Activated T-cell treated with anti-CD3 and anti-CD28 coated beads, Interleukin-2, amount 50 U/mL, for 4 hours (primary cell): ENCODE measurements around the gene DOK6. TPM values are rescaled to one million over a fixed set of nuclear protein-coding genes. Genes with fewer than 3 reads are reported as not detected.
"Not testable (repeated sequence)": the region's sequence is repeated elsewhere in the genome, so short reads cannot be mapped to it uniquely, and the experiment has no call there.

Experiments
- ATAC-seq, 2 donors: fragments of 200-7000 bp; cut with Tn5 transposase; one replicate each; pipeline ENCODE4 v1.10.0; 2021
- DNase-seq: peaks from one replicate; pipeline ENCODE4 v3.0.0-alpha.2; 2020
- H3K27me3 Mint-ChIP-seq: one replicate; pipeline ENCODE4 v1.8.0; 2021; ENCODE audit warnings: low read depth, mixed read lengths
- H3K36me3 Mint-ChIP-seq: one replicate; pipeline ENCODE4 v1.8.0; 2022; ENCODE audit warnings: mixed read lengths; ENCODE audit not compliant: insufficient read depth
- H3K4me1 Mint-ChIP-seq: one replicate; pipeline ENCODE4 v1.8.0; 2021; ENCODE audit warnings: low read depth, mixed read lengths
- H3K4me3 Mint-ChIP-seq: one replicate; pipeline ENCODE4 v1.8.0; 2021; ENCODE audit warnings: mild to moderate bottlenecking, moderate library complexity, mixed read lengths
- H3K9me3 Mint-ChIP-seq: one replicate; pipeline ENCODE4 v1.8.0; 2021; ENCODE audit warnings: mixed read lengths
- total RNA-seq, 3 donors: library from RNA; stranded (reverse); gene quantifications; one replicate each; pipeline ENCODE4 v1.2.1, GENCODE V29; 2021

Gene DOK6
- total RNA-seq, 3 donors from 2014 or later = 0.03 TPM; not detected in 2

- no peak for DNase-seq
- ATAC-seq = no peak
- H3K27me3 Mint-ChIP-seq = no peaks in the 10 kb centered on the region
- no peaks in the 10 kb centered on the region for H3K4me1 Mint-ChIP-seq
- no peak overlapping the region for H3K4me3 Mint-ChIP-seq
- H3K36me3 Mint-ChIP-seq = peaks cover 23% of the 10 kb centered on the region
- peaks cover 3% of the 10 kb centered on the region for H3K9me3 Mint-ChIP-seq
Measured at GRCh38 chr18:69839497-69839896, 438.8 kb downstream of the DOK6 start.

GRCh38 chr18:69840001-69840400, 439.3 kb downstream of the DOK6 start:
- ATAC-seq = no peak
- Mint-ChIP-seq H3K4me3 (no peak overlapping the region), H3K36me3 (peaks cover 19% of the 10 kb centered on the region), H3K27me3 (no peaks in the 10 kb centered on the region), H3K4me1 (no peaks in the 10 kb centered on the region), H3K9me3 (peaks cover 3% of the 10 kb centered on the region)
- no peak for DNase-seq

- no peaks in the 10 kb centered on the region for H3K4me1 Mint-ChIP-seq
- no peaks in the 10 kb centered on the region for H3K27me3 Mint-ChIP-seq
- H3K36me3 Mint-ChIP-seq = peaks cover 18% of the 10 kb centered on the region
- no peak for DNase-seq
- no peak overlapping the region for H3K4me3 Mint-ChIP-seq
- peaks cover 2% of the 10 kb centered on the region for H3K9me3 Mint-ChIP-seq
- no peak for ATAC-seq
Measured at GRCh38 chr18:69840445-69840844, 439.8 kb downstream of the DOK6 start.

- DNase-seq = no peak
- Mint-ChIP-seq H3K27me3 (no peaks in the 10 kb centered on the region), H3K9me3 (no peaks in the 10 kb centered on the region), H3K36me3 (peaks cover 11% of the 10 kb centered on the region), H3K4me3 (no peak overlapping the region), H3K4me1 (no peaks in the 10 kb centered on the region)
- no peak for ATAC-seq
Measured at GRCh38 chr18:69841117-69841516, 440.4 kb downstream of the DOK6 start.

GRCh38 chr18:69843015-69843414, 442.3 kb downstream of the DOK6 start:
- Mint-ChIP-seq H3K4me3 (no peak overlapping the region), H3K9me3 (no peaks in the 10 kb centered on the region), H3K27me3 (no peaks in the 10 kb centered on the region), H3K4me1 (no peaks in the 10 kb centered on the region), H3K36me3 (peaks cover 6% of the 10 kb centered on the region)
- DNase-seq = no peak
- no peak for ATAC-seq

- ATAC-seq (no peak), DNase-seq (no peak)
- Mint-ChIP-seq H3K9me3 (no peaks in the 10 kb centered on the region), H3K36me3 (peaks cover 4% of the 10 kb centered on the region), H3K4me1 (no peaks in the 10 kb centered on the region), H3K4me3 (no peak overlapping the region), H3K27me3 (no peaks in the 10 kb centered on the region)
Measured at GRCh38 chr18:69844656-69845055, 444.0 kb downstream of the DOK6 start.

- Mint-ChIP-seq H3K4me3 (no peak overlapping the region), H3K9me3 (no peaks in the 10 kb centered on the region), H3K27me3 (no peaks in the 10 kb centered on the region), H3K4me1 (no peaks in the 10 kb centered on the region), H3K36me3 (peaks cover 4% of the 10 kb centered on the region)
- DNase-seq (no peak), ATAC-seq (no peak)
Measured at GRCh38 chr18:69845593-69846506, 445.2 kb downstream of the DOK6 start.

- ATAC-seq = no peak
- H3K36me3 Mint-ChIP-seq = peaks cover 23% of the 10 kb centered on the region
- H3K27me3 Mint-ChIP-seq = no peaks in the 10 kb centered on the region
- no peaks in the 10 kb centered on the region for H3K4me1 Mint-ChIP-seq
- DNase-seq = no peak
- H3K4me3 Mint-ChIP-seq = no peak overlapping the region
- no peaks in the 10 kb centered on the region for H3K9me3 Mint-ChIP-seq
Measured at GRCh38 chr18:69853051-69853450, 452.4 kb downstream of the DOK6 start.

- DNase-seq (no peak), ATAC-seq (no peak)
- Mint-ChIP-seq H3K4me3 (no peak overlapping the region), H3K27me3 (no peaks in the 10 kb centered on the region), H3K36me3 (peaks cover 24% of the 10 kb centered on the region), H3K9me3 (no peaks in the 10 kb centered on the region), H3K4me1 (no peaks in the 10 kb centered on the region)
Measured at GRCh38 chr18:69854455-69854854, 453.8 kb downstream of the DOK6 start.

- DNase-seq (no peak), ATAC-seq (no peak)
- Mint-ChIP-seq H3K36me3 (peaks cover 29% of the 10 kb centered on the region), H3K4me1 (no peaks in the 10 kb centered on the region), H3K27me3 (no peaks in the 10 kb centered on the region), H3K9me3 (no peaks in the 10 kb centered on the region), H3K4me3 (no peak overlapping the region)
Measured at GRCh38 chr18:69858897-69859296, 458.2 kb downstream of the DOK6 start.

GRCh38 chr18:69864802-69865201, 464.1 kb downstream of the DOK6 start:
- H3K4me1 Mint-ChIP-seq, H3K4me3 Mint-ChIP-seq, DNase-seq, H3K27me3 Mint-ChIP-seq, H3K9me3 Mint-ChIP-seq: not testable (repeated sequence)
- peak in 1 of 2 donors; percentile 46 for ATAC-seq
- peaks cover 43% of the 10 kb centered on the region for H3K36me3 Mint-ChIP-seq

GRCh38 chr18:69865776-69866175, 465.1 kb downstream of the DOK6 start:
- peaks cover 45% of the 10 kb centered on the region for H3K36me3 Mint-ChIP-seq
- peaks cover 9% of the 10 kb centered on the region for H3K4me1 Mint-ChIP-seq
- no peak overlapping the region for H3K4me3 Mint-ChIP-seq

GRCh38 chr18:69866212-69866611, 465.5 kb downstream of the DOK6 start:
- H3K27me3 Mint-ChIP-seq = no peaks in the 10 kb centered on the region
- peaks cover 9% of the 10 kb centered on the region for H3K4me1 Mint-ChIP-seq
- H3K9me3 Mint-ChIP-seq = no peaks in the 10 kb centered on the region
- peaks cover 45% of the 10 kb centered on the region for H3K36me3 Mint-ChIP-seq
- DNase-seq (no peak), ATAC-seq (no peak)
- no peak overlapping the region for H3K4me3 Mint-ChIP-seq

More at GRCh38 chr18:69865776-69866175, 465.1 kb downstream of the DOK6 start:
- H3K27me3 Mint-ChIP-seq = no peaks in the 10 kb centered on the region
- no peak for DNase-seq
- no peak for ATAC-seq
- no peaks in the 10 kb centered on the region for H3K9me3 Mint-ChIP-seq

GRCh38 chr18:69870736-69871135, 470.0 kb downstream of the DOK6 start:
- Mint-ChIP-seq H3K27me3 (no peaks in the 10 kb centered on the region), H3K4me1 (peaks cover 21% of the 10 kb centered on the region), H3K9me3 (no peaks in the 10 kb centered on the region), H3K36me3 (peaks cover 44% of the 10 kb centered on the region), H3K4me3 (no peak overlapping the region)
- DNase-seq (no peak), ATAC-seq (no peak)

- Mint-ChIP-seq H3K9me3 (no peaks in the 10 kb centered on the region), H3K4me1 (peaks cover 23% of the 10 kb centered on the region), H3K4me3 (no peak overlapping the region), H3K27me3 (no peaks in the 10 kb centered on the region), H3K36me3 (peaks cover 41% of the 10 kb centered on the region)
- no peak for ATAC-seq
- DNase-seq = no peak
Measured at GRCh38 chr18:69871363-69871762, 470.7 kb downstream of the DOK6 start.
